Activated CD8-positive, alpha-beta T cell treated with anti-CD3 and anti-CD28 coated beads for 36 hours (primary cell): ENCODE data around the gene AZGP1. TPM values are rescaled to one million over a fixed set of nuclear protein-coding genes. Genes with fewer than 3 reads are reported as not detected.
"Not testable (repeated sequence)": the region's sequence is repeated elsewhere in the genome, so short reads cannot be mapped to it uniquely, and the experiment has no call there.

Experiments used
- ATAC-seq: fragments of 200-7000 bp; cut with Tn5 transposase; one replicate; pipeline ENCODE4 v1.10.0; 2021; ENCODE audit warnings: mild to moderate bottlenecking, moderate library complexity
- CTCF ChIA-PET: fragments of 350-600 bp; sonication (Branson Sonifier 250); formaldehyde crosslinking; loops from one replicate; lab custom pipeline; 2021; ENCODE audit warnings: antibody characterized with exemption; lab: Charles Lee
- POLR2A ChIA-PET: fragments of 350-600 bp; sonication (Branson Sonifier 250); formaldehyde crosslinking; loops from one replicate; lab custom pipeline; 2021; ENCODE audit warnings: antibody characterized with exemption; lab: Charles Lee
- DNase-seq: peaks from one replicate; pipeline ENCODE4 v3.0.0-alpha.2; 2020
- H3K27ac Mint-ChIP-seq: one replicate; pipeline ENCODE4 v1.8.0; 2021; ENCODE audit warnings: mild to moderate bottlenecking, mixed read lengths
- H3K27me3 Mint-ChIP-seq: one replicate; pipeline ENCODE4 v1.8.0; 2021; ENCODE audit warnings: mixed read lengths
- H3K36me3 Mint-ChIP-seq: one replicate; pipeline ENCODE4 v1.8.0; 2021; ENCODE audit warnings: low read depth, mixed read lengths
- H3K4me1 Mint-ChIP-seq: one replicate; pipeline ENCODE4 v1.8.0; 2021; ENCODE audit warnings: low read depth, mixed read lengths
- H3K4me3 Mint-ChIP-seq: one replicate; pipeline ENCODE4 v1.8.0; 2021; ENCODE audit warnings: mild to moderate bottlenecking, moderate library complexity, mixed read lengths
- H3K9me3 Mint-ChIP-seq: one replicate; pipeline ENCODE4 v1.8.0; 2021; ENCODE audit warnings: mixed read lengths
- CTCF ChIP-seq: fragments of 200-600 bp; IDR thresholded peaks from one replicate; pipeline ENCODE4 v1.8.0; 2022; ENCODE audit warnings: antibody characterized with exemption, mild to moderate bottlenecking
- intact Hi-C: fragments of 100-400 bp; cut with micrococcal nuclease; formaldehyde crosslinking; loops from one replicate; pipeline ENCODE4 v1.10.0; 2022
- total RNA-seq, 2 experiments: library from RNA; stranded (reverse); gene quantifications; one replicate each; pipeline ENCODE4 v1.2.3, GENCODE V29; 2021

Gene AZGP1
- total RNA-seq, 2 experiments from 2014 or later, result not detected

- ChIA-PET CTCF (no interaction called here), POLR2A (interaction anchor here (0.6 kb wide), 1 partner anchor 58 kb away, joined by 3 read pairs; no protein-coding TSS in a partner anchor)
- no peak for TF ChIP-seq CTCF
- Mint-ChIP-seq H3K36me3 (no peaks in the 10 kb centered on the region), H3K9me3 (peaks cover 11% of the 10 kb centered on the region), H3K4me1 (peaks cover 8% of the 10 kb centered on the region), H3K27me3 (peaks cover 5% of the 10 kb centered on the region), H3K4me3 (no peak overlapping the region), H3K27ac (no peak overlapping the region)
- peak; percentile 27 for DNase-seq
- ATAC-seq, result peak; percentile 73
- intact Hi-C loops, result no loop called here
These were observed 22.2 kb downstream of the AZGP1 start for GRCh38 chr7:99953649-99954048.

GRCh38 chr7:99952649-99953048 lies 23.2 kb downstream of the AZGP1 start:
- H3K36me3 Mint-ChIP-seq, ATAC-seq, H3K4me1 Mint-ChIP-seq, DNase-seq, H3K27ac Mint-ChIP-seq, intact Hi-C loops, POLR2A ChIA-PET, H3K4me3 Mint-ChIP-seq, H3K27me3 Mint-ChIP-seq: not testable (repeated sequence)
- CTCF ChIA-PET, result interaction anchor here (1.5 kb wide), 1 partner anchor 27 kb away, joined by 3 read pairs; no protein-coding TSS in a partner anchor
- H3K9me3 Mint-ChIP-seq, result peaks cover 11% of the 10 kb centered on the region

GRCh38 chr7:99950819-99951218 lies 25.0 kb downstream of the AZGP1 start:
- DNase-seq, POLR2A ChIA-PET, H3K27ac Mint-ChIP-seq, H3K4me1 Mint-ChIP-seq, H3K4me3 Mint-ChIP-seq, H3K36me3 Mint-ChIP-seq, intact Hi-C loops, H3K27me3 Mint-ChIP-seq, ATAC-seq: not testable (repeated sequence)
- CTCF ChIA-PET, result interaction anchor here (0.6 to 1.7 kb wide), 6 partner anchors 9 to 68 kb away, joined by 3 to 6 read pairs (median 4); no protein-coding TSS in a partner anchor
- H3K9me3 Mint-ChIP-seq, result peaks cover 11% of the 10 kb centered on the region

GRCh38 chr7:99949645-99950228 lies 26.1 kb downstream of the AZGP1 start:
- ChIA-PET POLR2A (interaction anchor here (1.0 kb wide), 1 partner anchor 32 kb away, joined by 3 read pairs; no protein-coding TSS in a partner anchor), CTCF (interaction anchor here (0.6 to 3.6 kb wide), 11 partner anchors 8 to 67 kb away, joined by 3 to 14 read pairs (median 5); partner anchors contain the start of gene GJC3)
- Mint-ChIP-seq H3K4me3 (no peak overlapping the region), H3K36me3 (no peaks in the 10 kb centered on the region), H3K4me1 (peaks cover 8% of the 10 kb centered on the region), H3K27me3 (peaks cover 3% of the 10 kb centered on the region), H3K27ac (no peak overlapping the region), H3K9me3 (peaks cover 11% of the 10 kb centered on the region)
- ATAC-seq (no peak), DNase-seq (no peak)
- no peak for TF ChIP-seq CTCF
- intact Hi-C loops, result no loop called here

GRCh38 chr7:99947608-99948007 lies 28.2 kb downstream of the AZGP1 start:
- CTCF ChIA-PET, result interaction anchor here (0.6 to 3.6 kb wide), 4 partner anchors 32 to 42 kb away, joined by 3 to 14 read pairs (median 6); no protein-coding TSS in a partner anchor
- intact Hi-C loops, result no loop called here
- no peak for TF ChIP-seq CTCF

More at GRCh38 chr7:99947608-99948007, 28.2 kb downstream of the AZGP1 start:
- no peak overlapping the region for H3K4me3 Mint-ChIP-seq
- no peaks in the 10 kb centered on the region for H3K36me3 Mint-ChIP-seq
- ATAC-seq (no peak), DNase-seq (no peak)
- H3K4me1 Mint-ChIP-seq, result peaks cover 11% of the 10 kb centered on the region
- H3K27me3 Mint-ChIP-seq, result peaks cover 7% of the 10 kb centered on the region
- peaks cover 11% of the 10 kb centered on the region for H3K9me3 Mint-ChIP-seq
- POLR2A ChIA-PET, result no interaction called here
- no peak overlapping the region for H3K27ac Mint-ChIP-seq
